Measurements from ENCODE around the gene MYO1E. TPM values are rescaled to one million over a fixed set of nuclear protein-coding genes. Genes with fewer than 3 reads are reported as not detected.

Gene MYO1E
- total RNA-seq, 1 experiment from 2014 or later, result 68.8 TPM

DNA sequence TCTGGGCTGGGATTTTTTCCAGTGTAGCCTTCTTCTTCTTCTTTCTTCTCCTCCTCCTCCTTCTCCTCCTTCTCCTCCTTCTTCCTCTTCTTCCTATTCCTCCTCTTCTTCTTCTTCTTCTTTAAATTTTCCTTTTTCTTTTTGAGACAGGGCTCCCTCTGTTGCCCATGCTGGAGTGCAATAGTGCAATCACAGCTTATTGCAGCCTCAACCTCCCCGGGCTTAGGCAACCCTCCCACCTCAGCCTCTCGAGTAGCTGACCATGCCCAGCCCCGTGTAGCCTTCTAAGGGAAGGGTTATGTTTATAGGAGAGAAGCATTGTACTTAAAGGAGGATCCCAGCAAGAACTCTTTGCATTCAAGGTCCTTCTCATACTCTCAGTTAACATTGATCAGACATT, 24.0 kb upstream of the MYO1E start:
- peaks cover 12% of the 10 kb centered on the region for H3K4me1 ChIP-seq (ENCODE audit: insufficient read depth, low read length)
- no peak for DNase-seq
- peak; percentile 31 for ATAC-seq
- no peak; the same call in 1 of the 2 replicates for TF ChIP-seq CTCF (conservative IDR thresholded peaks at IDR 0.05; ENCODE audit: low read depth, low read length)
- TF ChIP-seq EZH2 (IDR thresholded peaks at IDR 0.05; ENCODE audit: low read length, unreplicated experiment), result no peak
- TF ChIP-seq EZH2phosphoT487 (IDR thresholded peaks at IDR 0.05; ENCODE audit: borderline replicate concordance, low read length), result no peak
- no peaks in the 10 kb centered on the region for H3K79me2 ChIP-seq (ENCODE audit: low read length)
- no peaks in the 10 kb centered on the region for H3K9me3 ChIP-seq (ENCODE audit: low read length)
- ChIA-PET CTCF (no interaction called here), POLR2A (ENCODE audit: unreplicated experiment) (no interaction called here)
- no peak overlapping the region for H3K4me3 ChIP-seq (ENCODE audit: low read length)
- H3K4me2 ChIP-seq (ENCODE audit: low read length), result 0 out of 2 replicates have a peak overlapping the region, but pooled peaks have one; percentile 17
- BruUV-seq (replicated peaks), result no TSS peak
- H3F3A ChIP-seq (ENCODE audit: low read length, unreplicated experiment), result no peaks in the 10 kb centered on the region
- H3K9ac ChIP-seq (ENCODE audit: low read length), result no peak overlapping the region
- no peak overlapping the region for H3K27ac ChIP-seq (ENCODE audit: low read length)
- no peaks in the 10 kb centered on the region for H4K20me1 ChIP-seq (ENCODE audit: low read length)
- H2AFZ ChIP-seq (ENCODE audit: low read length), result no peak overlapping the region
- no peaks in the 10 kb centered on the region for H3K36me3 ChIP-seq (ENCODE audit: low read depth, low read length)
- no peaks in the 10 kb centered on the region for H3K9me2 ChIP-seq (replicated peaks; ENCODE audit: low read length)
- H3K27me3 ChIP-seq (ENCODE audit: low read length), result no peaks in the 10 kb centered on the region
- intact Hi-C loops (cut with micrococcal nuclease), result no loop called here

DNA sequence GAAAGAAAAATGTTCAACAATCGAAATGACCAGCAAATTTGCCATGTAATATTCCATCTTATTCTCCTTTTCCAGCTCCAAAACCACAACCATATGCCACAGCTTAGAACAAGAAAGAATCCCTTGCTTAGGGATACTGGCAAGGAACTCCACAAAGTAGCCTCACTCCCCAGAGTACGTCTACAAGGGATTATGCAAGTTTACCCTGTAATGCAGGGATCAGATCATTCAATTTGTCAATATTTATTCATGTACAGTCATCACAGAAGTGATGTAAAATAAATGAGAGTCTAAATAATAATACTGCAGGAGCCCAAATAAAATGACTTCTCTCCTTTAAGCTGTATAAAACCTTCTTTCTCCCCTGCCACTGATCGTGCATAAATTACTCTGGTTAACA, 23.5 kb upstream of the MYO1E start:
- ATAC-seq (peak; percentile 89), DNase-seq (peak; percentile 61)
- H4K20me1 ChIP-seq (ENCODE audit: low read length), result no peaks in the 10 kb centered on the region
- H3K4me1 ChIP-seq (ENCODE audit: insufficient read depth, low read length), result peaks cover 12% of the 10 kb centered on the region
- no peaks in the 10 kb centered on the region for H3K79me2 ChIP-seq (ENCODE audit: low read length)
- no peaks in the 10 kb centered on the region for H3K9me3 ChIP-seq (ENCODE audit: low read length)
- no peak overlapping the region for H3K9ac ChIP-seq (ENCODE audit: low read length)
- H3K27ac ChIP-seq (ENCODE audit: low read length), result no peak overlapping the region
- no peaks in the 10 kb centered on the region for H3K9me2 ChIP-seq (replicated peaks; ENCODE audit: low read length)
- no peaks in the 10 kb centered on the region for H3K36me3 ChIP-seq (ENCODE audit: low read depth, low read length)
- 0 out of 2 replicates have a peak overlapping the region, but pooled peaks have one; percentile 17 for H3K4me2 ChIP-seq (ENCODE audit: low read length)
- ChIA-PET POLR2A (ENCODE audit: unreplicated experiment) (no interaction called here), CTCF (no interaction called here)
- intact Hi-C loops (cut with micrococcal nuclease), result no loop called here
- no peaks in the 10 kb centered on the region for H3F3A ChIP-seq (ENCODE audit: low read length, unreplicated experiment)
- H3K27me3 ChIP-seq (ENCODE audit: low read length), result no peaks in the 10 kb centered on the region
- no peak overlapping the region for H3K4me3 ChIP-seq (ENCODE audit: low read length)
- H2AFZ ChIP-seq (ENCODE audit: low read length), result no peak overlapping the region
- no TSS peak for BruUV-seq (replicated peaks)
- TF ChIP-seq EZH2 (IDR thresholded peaks at IDR 0.05; ENCODE audit: low read length, unreplicated experiment) (no peak), EZH2phosphoT487 (IDR thresholded peaks at IDR 0.05; ENCODE audit: borderline replicate concordance, low read length) (no peak), CTCF (conservative IDR thresholded peaks at IDR 0.05; ENCODE audit: low read depth, low read length) (no peak)

DNA sequence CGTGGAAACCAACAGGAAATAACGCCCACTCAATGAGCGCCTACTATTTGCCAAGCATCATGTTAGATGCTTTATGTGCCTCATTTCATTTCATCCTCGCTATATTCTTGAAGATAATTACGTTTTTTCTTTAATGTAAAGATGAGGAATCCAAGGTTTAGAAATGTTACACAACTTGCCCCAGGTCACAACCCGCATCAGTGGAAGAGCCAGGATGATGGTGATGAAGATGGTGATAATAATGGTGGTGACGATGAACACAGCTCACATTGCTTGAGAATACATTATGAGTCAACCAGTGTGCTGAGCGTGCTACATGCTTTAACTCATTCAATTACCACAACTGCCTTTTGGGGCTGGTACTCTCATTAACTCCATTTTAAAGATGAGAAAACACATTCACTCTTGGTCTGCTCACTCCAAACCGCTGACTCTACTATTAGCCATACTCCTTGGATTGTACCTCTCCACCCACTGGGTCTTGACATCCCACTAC, 21.5 kb upstream of the MYO1E start:
- Histone ChIP-seq H3K79me2 (ENCODE audit: low read length) (no peaks in the 10 kb centered on the region), H2AFZ (ENCODE audit: low read length) (no peak overlapping the region), H3K27me3 (ENCODE audit: low read length) (no peaks in the 10 kb centered on the region), H3K36me3 (ENCODE audit: low read depth, low read length) (no peaks in the 10 kb centered on the region), H3K9me2 (replicated peaks; ENCODE audit: low read length) (no peaks in the 10 kb centered on the region), H3K4me3 (ENCODE audit: low read length) (no peak overlapping the region), H3K27ac (ENCODE audit: low read length) (no peak overlapping the region), H3F3A (ENCODE audit: low read length, unreplicated experiment) (no peaks in the 10 kb centered on the region), H4K20me1 (ENCODE audit: low read length) (no peaks in the 10 kb centered on the region), H3K9me3 (ENCODE audit: low read length) (no peaks in the 10 kb centered on the region), H3K9ac (ENCODE audit: low read length) (no peak overlapping the region), H3K4me1 (ENCODE audit: insufficient read depth, low read length) (peaks cover 12% of the 10 kb centered on the region), H3K4me2 (ENCODE audit: low read length) (no peak overlapping the region)
- intact Hi-C loops (cut with micrococcal nuclease), result no loop called here
- ChIA-PET CTCF (no interaction called here), POLR2A (ENCODE audit: unreplicated experiment) (no interaction called here)
- BruUV-seq (replicated peaks), result no TSS peak
- TF ChIP-seq CTCF (conservative IDR thresholded peaks at IDR 0.05; ENCODE audit: low read depth, low read length) (no peak), EZH2phosphoT487 (IDR thresholded peaks at IDR 0.05; ENCODE audit: borderline replicate concordance, low read length) (no peak), EZH2 (IDR thresholded peaks at IDR 0.05; ENCODE audit: low read length, unreplicated experiment) (no peak)
- DNase-seq (no peak), ATAC-seq (no peak)
